ENCODE measurements around the gene SCAF11. TPM values are rescaled to one million over a fixed set of nuclear protein-coding genes. Genes with fewer than 3 reads are reported as not detected.

SCAF11 gene
- total RNA-seq, 4 donors from 2014 or later = 109 to 144 (median 135) TPM

DNA sequence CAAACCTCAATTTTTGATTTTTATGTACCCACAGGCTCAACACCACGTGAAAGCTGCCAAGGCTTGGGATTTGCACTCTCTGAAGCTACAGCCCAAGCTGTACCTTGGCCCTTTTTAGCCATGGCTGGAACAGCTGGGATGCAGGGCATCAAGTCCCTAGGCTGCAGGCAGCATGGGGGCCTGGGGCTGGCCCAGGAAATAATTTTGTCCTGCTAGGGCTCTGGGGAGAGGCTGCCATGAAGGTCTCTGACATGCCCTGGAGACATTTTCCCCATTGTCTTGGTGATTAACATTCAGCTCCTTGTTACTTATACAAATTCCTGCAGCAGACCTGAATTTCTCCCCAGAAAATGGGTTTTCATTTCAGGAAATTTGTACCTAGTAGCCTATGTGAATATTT, 103.7 kb downstream of the SCAF11 start:
- 94 to 100% methylated on average over 1 of the region's 1 CpG for whole genome bisulfite sequencing, 2 donors
- H3K4me3 ChIP-seq (ENCODE audit: low read depth, poor library complexity, severe bottlenecking) = no peak overlapping the region
- TF ChIP-seq, protein P1, sequence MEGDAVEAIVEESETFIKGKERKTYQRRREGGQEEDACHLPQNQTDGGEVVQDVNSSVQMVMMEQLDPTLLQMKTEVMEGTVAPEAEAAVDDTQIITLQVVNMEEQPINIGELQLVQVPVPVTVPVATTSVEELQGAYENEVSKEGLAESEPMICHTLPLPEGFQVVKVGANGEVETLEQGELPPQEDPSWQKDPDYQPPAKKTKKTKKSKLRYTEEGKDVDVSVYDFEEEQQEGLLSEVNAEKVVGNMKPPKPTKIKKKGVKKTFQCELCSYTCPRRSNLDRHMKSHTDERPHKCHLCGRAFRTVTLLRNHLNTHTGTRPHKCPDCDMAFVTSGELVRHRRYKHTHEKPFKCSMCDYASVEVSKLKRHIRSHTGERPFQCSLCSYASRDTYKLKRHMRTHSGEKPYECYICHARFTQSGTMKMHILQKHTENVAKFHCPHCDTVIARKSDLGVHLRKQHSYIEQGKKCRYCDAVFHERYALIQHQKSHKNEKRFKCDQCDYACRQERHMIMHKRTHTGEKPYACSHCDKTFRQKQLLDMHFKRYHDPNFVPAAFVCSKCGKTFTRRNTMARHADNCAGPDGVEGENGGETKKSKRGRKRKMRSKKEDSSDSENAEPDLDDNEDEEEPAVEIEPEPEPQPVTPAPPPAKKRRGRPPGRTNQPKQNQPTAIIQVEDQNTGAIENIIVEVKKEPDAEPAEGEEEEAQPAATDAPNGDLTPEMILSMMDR (IDR thresholded peaks at IDR 0.05) = no peak
- no peak for TF ChIP-seq POLR2A (IDR thresholded peaks at IDR 0.05)
- intact Hi-C loops (cut with DNase I; ENCODE audit: low total_unique reads) = no loop called here
- DNase-seq (ENCODE audit: low spot score in 2 of 2) = no peak

DNA sequence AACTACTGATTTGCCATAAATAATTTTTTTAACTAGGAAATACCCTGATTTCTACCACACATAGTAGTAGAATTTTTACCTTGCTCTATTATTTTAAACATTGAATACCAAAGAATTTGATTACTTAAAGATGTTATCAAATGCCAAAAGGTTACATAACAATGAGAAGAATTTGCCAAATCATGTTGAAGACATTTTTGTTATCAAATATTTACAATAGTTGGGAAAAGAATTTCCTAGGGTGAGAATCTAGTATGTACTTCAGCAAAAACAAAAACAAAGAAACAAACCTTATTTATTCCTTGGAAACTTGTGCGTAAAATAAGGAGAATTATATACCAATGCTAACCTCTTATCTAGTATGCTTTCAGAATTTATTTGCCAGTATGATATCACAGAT, 107.2 kb downstream of the SCAF11 start:
- DNase-seq (ENCODE audit: low spot score in 2 of 2) = no peak
- no peak overlapping the region for H3K4me3 ChIP-seq (ENCODE audit: low read depth, poor library complexity, severe bottlenecking)
- TF ChIP-seq, protein P1 (IDR thresholded peaks at IDR 0.05) = no peak
- TF ChIP-seq POLR2A (IDR thresholded peaks at IDR 0.05) = no peak
- intact Hi-C loops (cut with DNase I; ENCODE audit: low total_unique reads) = no loop called here
- WGBS, 2 donors = 95 to 98% methylated on average over 1 of the region's 1 CpG

DNA sequence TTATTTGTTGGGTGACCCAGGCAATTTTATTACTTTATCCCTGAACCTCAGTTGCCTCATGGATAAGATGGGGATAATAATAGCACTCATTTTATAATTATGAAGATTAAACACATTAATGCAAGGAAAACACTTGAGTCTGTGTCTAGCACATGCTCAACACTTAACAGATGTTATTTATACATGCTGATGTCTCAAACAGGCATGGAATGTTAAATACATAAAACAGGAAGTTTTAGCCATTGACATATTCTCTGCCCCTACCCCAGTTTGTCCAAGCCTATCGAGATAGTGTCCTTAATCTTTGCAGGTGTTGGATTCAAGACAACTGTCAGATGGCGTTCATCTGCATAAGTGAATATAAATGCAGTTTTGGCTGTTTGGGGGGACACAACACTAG, 109.8 kb downstream of the SCAF11 start:
- 85 to 91% methylated on average over 2 of the region's 2 CpGs for WGBS, 2 donors
- intact Hi-C loops (cut with DNase I; ENCODE audit: low total_unique reads) = no loop called here
- no peak for DNase-seq (ENCODE audit: low spot score in 2 of 2)
- TF ChIP-seq, protein P1 (IDR thresholded peaks at IDR 0.05) = no peak
- TF ChIP-seq POLR2A (IDR thresholded peaks at IDR 0.05) = no peak
- H3K4me3 ChIP-seq (ENCODE audit: low read depth, poor library complexity, severe bottlenecking) = no peak overlapping the region

DNA sequence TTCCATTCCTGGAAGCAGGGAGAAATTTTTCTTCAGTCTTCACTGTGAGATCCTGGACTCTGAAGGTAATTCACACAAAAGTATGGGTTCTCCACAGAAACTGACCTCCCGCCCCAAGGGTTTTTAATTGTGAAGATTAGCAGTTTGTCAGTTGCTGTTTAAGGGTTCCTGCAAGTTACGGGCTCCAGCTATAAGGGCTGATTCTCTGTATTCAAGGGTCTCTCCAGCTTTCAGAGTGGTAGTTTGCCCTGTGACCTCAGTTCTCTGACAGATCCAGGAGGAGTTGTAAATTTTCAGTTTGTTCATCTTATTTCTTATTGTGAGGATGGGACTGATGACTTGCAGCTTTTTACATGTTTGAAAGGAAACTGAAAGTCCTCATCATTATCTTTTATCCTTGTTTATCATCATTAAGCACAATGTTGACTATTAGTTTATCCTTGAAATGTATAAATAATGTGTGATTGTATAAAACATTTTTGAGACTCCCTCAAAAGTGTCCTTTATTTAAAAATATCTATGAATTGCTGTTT, 110.9 kb downstream of the SCAF11 start:
- H3K4me3 ChIP-seq (ENCODE audit: low read depth, poor library complexity, severe bottlenecking) = no peak overlapping the region
- intact Hi-C loops (cut with DNase I; ENCODE audit: low total_unique reads) = no loop called here
- TF ChIP-seq, protein P1 (IDR thresholded peaks at IDR 0.05) = no peak
- TF ChIP-seq POLR2A (IDR thresholded peaks at IDR 0.05) = no peak
- 98 to 100% methylated on average over 2 of the region's 2 CpGs for WGBS, 2 donors
- DNase-seq (ENCODE audit: low spot score in 2 of 2) = no peak

DNA sequence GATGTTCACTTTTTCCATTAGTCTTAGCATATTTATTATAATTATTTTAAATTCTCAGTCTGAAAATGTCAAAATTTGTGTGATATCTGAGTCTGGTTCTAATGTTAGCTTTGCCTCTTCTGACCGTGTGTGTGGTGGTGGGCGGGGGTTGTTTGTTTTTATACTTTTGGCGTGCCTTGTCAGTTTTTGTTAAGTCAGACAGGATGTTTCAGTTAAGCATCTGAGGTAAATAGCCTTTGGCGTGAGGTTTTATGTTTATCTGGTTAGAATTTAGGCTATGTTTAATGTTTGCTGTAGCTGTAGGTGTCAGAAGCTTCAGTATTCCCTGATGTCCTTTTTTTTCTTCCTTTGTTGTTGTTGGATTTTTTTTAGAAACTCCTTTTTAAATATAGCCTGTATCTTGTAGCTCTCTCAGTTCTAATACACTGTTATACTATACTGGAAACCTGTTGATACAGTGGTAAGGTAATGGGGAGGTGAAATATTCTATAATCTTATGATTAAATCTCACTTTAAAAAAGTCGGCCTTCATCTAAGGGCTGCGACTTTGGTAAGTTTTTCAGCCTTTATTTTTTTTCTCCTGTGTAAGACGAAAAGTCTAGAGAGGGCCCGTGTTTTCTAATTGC, 111.6 kb downstream of the SCAF11 start:
- intact Hi-C loops (cut with DNase I; ENCODE audit: low total_unique reads) = no loop called here
- TF ChIP-seq, protein P1 (IDR thresholded peaks at IDR 0.05) = no peak
- no peak for TF ChIP-seq POLR2A (IDR thresholded peaks at IDR 0.05)
- DNase-seq (ENCODE audit: low spot score in 2 of 2) = no peak
- H3K4me3 ChIP-seq (ENCODE audit: low read depth, poor library complexity, severe bottlenecking) = no peak overlapping the region
- whole genome bisulfite sequencing, 2 donors = 66 to 71% methylated on average over 8 of the region's 8 CpGs

DNA sequence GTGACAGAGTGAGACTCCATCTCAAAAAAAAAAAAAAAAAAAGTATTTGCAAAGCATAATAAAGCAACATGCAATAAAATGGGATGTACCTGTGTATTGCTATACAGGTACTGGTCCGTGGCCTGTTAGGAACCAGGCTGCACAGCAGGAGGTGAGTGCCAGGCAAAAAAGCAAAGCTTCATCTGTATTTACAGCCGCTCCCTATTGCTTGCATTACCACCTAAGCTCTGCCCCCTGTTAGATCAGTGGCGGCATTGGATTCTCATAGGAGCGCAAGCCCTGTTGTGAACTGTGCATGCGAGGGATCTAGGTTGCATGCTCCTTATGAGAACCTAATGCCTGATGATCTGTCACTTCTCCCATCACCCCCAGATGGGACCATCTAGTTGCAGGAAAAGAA, 113.3 kb downstream of the SCAF11 start:
- no peak for DNase-seq (ENCODE audit: low spot score in 2 of 2)
- no peak for TF ChIP-seq POLR2A (IDR thresholded peaks at IDR 0.05)
- TF ChIP-seq, protein P1 (IDR thresholded peaks at IDR 0.05) = no peak
- 96 to 99% methylated on average over 5 of the region's 5 CpGs for whole genome bisulfite sequencing, 2 donors
- intact Hi-C loops (cut with DNase I; ENCODE audit: low total_unique reads) = no loop called here
- no peak overlapping the region for H3K4me3 ChIP-seq (ENCODE audit: low read depth, poor library complexity, severe bottlenecking)
